Skin epidermis (tissue), 12 donors: Measurements from ENCODE around the gene OPRL1.

Experiments
- H3K27ac ChIP-seq, 21 experiments: fragments of 200-600 bp; sonication (generic) in 11 of 21; one replicate each; pipeline ENCODE4 v1.5.0; 2020; ENCODE audit warnings: mild to moderate bottlenecking in 3 of 21, inconsistent platforms in 2 of 21, moderate library complexity in 2 of 21
- H3K4me3 ChIP-seq, 7 experiments: fragments of 200-600 bp; sonication (generic) in 2 of 7; one replicate each; pipeline ENCODE4 v1.5.0; 2020; ENCODE audit warnings: inconsistent platforms in 2 of 7, mild to moderate bottlenecking in 2 of 7, moderate library complexity in 1 of 7

OPRL1 gene

DNA sequence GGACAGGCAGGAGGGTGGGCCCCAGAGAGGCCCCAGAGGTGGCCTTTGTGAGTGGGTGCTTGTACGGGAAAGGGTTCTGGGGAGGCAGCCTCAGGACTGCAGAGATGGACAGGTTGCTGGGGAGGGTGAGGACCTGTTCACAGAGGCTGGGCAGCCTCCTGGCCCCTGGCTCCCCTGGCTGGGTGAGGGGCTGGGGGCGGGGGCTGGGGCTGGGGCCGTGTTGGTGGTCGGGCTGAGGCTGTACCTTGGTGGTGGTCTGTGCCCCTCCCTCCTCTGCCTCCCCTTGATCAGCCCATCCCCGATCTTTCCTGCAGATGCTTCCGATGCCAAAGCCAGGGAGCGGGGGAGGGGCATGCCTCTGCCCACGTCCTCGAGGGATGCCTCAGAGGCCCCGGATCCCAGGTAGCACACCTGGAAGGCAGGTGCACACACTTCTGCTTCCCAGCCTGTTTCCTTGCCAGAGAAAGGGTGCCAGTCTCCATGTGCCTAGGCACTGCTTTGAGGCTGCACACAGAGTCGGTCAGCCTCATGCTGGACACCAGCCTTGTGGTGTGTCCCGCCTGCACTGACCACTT lies 12.1 kb upstream of the OPRL1 start:
- no peak overlapping the region for H3K27ac ChIP-seq

GRCh38 chr20:64068386-64069208 lies 11.3 kb upstream of the OPRL1 start:
- Histone ChIP-seq H3K27ac (no peak overlapping the region), H3K4me3 (no peak overlapping the region)

More for the DNA sequence above, 12.1 kb upstream of the OPRL1 start:
- H3K4me3 ChIP-seq, result no peak overlapping the region

DNA sequence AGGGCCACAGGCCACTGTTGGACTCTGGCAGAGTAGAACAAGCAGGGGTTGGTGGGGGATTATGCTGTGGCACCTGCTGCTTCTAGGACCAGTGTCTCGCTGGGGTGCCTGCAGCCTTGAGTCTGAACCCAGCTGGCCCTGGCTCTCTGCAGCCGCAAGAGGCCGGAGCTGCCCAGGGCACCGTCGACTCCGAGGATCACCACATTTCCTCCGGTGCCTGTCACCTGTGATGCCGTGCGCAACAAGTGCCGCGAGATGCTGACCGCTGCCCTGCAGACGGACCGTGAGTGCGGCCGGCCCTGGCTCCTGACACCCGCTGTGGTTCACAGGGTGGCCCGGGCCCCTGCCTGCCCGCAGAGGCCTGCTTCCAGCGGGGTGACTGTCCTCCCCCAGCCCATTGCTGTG lies 10.7 kb upstream of the OPRL1 start:
- no peak overlapping the region for H3K4me3 ChIP-seq
- no peak overlapping the region for H3K27ac ChIP-seq

- no peak overlapping the region for H3K27ac ChIP-seq
- no peak overlapping the region for H3K4me3 ChIP-seq
These were observed 10.2 kb upstream of the OPRL1 start for GRCh38 chr20:64069614-64070243.

GRCh38 chr20:64070244-64070993 lies 9.5 kb upstream of the OPRL1 start:
- Histone ChIP-seq H3K4me3 (no peak overlapping the region), H3K27ac (no peak overlapping the region)

GRCh38 chr20:64071341-64072332 lies 8.2 kb upstream of the OPRL1 start:
- H3K27ac ChIP-seq, result no peak overlapping the region
- H3K4me3 ChIP-seq, result no peak overlapping the region

DNA sequence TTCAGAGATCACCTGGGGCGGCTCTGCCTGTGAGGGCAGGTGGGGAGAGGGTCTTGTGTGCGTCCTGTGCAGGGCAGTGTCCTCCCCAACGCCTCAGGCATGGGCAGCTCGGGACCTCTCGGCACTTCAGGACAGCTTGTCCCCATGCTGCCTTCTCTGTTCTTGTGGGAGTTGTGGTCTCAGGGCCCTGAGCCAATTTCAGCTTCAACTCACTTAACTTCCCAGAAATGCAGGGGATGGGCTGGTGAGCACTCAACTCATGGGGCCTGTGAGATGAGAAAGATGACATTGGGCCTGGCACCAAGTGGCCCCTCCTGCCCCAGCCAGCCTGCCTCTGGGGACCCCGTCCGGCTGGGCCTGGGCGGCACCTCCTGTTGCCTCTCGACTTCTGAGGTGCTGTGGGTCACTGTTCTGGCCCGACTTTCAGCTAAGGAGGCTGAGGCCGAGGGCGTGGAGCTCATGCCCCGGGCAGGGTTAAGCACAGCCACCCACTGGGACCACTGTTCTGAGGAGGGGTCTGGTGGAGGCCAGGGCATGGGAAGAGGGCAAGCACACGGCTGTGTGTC lies 7.3 kb upstream of the OPRL1 start:
- Histone ChIP-seq H3K4me3 (no peak overlapping the region), H3K27ac (no peak overlapping the region)

GRCh38 chr20:64073476-64074183 lies 6.3 kb upstream of the OPRL1 start:
- H3K27ac ChIP-seq, result no peak overlapping the region

DNA sequence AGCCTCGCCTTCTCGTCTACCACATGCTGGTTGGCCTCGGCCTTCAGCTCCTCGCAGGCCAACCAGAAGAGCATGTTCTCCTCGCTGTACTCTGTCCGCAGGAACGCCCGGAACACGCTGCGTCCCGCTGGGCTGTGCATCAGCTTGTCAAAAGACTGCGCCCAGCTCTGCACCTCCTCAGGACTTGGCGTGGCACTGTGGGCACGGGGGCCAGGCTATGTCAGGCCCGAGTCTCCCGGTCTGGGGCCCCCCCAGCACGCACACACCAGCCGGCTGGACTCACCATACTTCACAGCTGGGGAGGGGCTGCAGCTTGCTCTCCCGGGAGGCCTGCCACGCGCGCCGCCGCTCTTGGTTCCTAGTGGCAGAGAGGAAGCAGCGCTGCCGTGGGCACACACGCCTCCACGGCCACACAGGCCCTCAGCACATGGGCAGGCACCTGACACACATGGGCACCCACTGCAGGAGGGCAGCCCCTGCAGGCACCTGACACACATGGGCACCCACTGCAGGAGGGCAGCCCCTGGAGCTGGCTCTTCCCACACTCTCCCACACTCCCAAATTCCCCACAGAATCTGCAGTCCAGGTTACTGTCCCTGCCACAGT lies 5.6 kb upstream of the OPRL1 start:
- H3K4me3 ChIP-seq, result no peak overlapping the region
- no peak overlapping the region for H3K27ac ChIP-seq

More at GRCh38 chr20:64073476-64074183, 6.3 kb upstream of the OPRL1 start:
- no peak overlapping the region for H3K4me3 ChIP-seq

- no peak overlapping the region for H3K4me3 ChIP-seq
- H3K27ac ChIP-seq, result no peak overlapping the region
These were observed 4.9 kb upstream of the OPRL1 start for GRCh38 chr20:64074963-64075362.

DNA sequence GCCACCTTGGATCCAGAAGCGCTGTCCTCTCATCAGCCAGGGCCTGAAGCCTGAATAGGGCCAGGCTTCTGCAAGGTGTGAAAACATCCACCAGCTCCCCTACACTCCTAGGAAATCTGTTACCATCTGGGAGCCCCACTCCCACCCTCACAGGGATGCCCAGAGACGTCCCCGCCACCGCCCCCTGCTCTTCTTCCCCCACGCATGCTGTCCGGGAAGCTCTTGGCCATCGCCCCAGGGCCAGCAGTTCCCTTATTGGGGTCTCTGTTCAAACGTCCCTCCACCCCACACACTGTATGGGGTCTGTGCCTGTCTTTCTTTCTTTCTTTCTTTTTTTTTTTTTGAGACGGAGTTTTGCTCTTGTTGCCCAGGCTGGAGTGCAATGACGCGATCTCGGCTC lies 4.3 kb upstream of the OPRL1 start:
- Histone ChIP-seq H3K4me3 (no peak overlapping the region), H3K27ac (no peak overlapping the region)

DNA sequence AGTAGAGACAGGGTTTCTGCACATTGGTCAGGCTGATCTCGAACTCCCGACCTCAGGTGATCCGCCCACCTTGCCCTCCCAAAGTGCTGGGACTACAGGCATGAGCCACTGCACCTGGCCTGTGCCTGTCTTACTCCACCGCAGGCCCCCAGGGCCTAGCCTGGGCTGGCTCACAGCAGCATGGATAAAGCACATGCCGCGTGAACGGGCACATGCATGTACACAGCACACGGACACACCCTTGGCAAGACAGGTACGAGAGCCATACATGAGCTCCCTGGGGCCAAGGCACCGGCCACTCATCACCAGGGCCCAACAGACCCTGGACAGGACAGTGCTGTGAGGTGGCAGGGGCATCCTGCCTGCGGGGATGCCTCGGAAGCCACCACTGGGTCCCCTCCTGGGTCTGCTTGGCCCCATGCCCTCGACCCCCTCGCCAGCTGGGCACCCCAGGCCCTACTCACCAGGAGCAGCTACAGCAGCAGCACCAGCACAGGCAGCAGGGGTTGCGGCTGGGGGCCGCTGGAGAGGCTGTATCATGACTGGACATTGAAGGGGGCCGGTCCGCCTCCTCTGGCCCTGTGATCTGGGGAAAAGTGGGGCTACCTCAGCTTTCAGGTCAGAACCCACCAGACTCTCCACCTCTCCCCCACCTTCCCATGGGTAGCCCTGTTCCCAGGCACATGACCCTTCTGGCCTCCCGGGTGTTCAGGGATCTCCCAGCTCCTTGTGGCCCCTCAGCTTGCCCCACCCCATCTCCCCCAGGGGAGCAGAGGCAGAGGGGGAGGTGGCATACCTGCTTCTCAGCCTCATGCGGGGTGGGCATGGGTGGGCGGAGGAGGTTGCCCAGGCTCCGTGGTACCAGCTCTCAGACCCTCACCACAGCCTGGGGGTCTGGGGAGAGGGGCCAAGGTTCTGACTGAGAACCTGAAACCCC lies 3.6 kb upstream of the OPRL1 start:
- H3K4me3 ChIP-seq, result peak overlapping the region in 5 of 7 experiments; percentile 62 to 83 (median 74)
- peak overlapping the region in 19 of 21 experiments; percentile 0 to 94 (median 84) for H3K27ac ChIP-seq

GRCh38 chr20:64077094-64077493 lies 2.8 kb upstream of the OPRL1 start:
- Histone ChIP-seq H3K4me3 (peak overlapping the region; percentile 62 to 88 (median 74)), H3K27ac (peak overlapping the region in 19 of 21 experiments; percentile 5 to 94 (median 84))

DNA sequence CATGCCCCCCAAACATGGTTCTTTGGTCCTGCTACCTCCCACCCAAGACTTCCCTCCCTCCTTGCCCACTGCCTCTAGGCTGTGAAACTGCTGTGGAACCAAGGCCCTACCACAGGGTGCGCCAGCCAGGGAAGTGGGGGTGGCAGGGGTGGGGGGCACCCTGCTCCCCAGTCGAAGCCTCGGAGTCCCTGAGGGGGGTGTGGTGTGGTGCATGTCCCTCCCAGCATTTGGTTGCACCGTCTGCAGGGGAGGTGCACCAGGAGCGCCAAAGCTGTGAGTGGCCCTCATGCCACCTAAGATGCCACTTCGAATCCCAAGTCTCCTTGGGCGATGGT lies 2.4 kb upstream of the OPRL1 start:
- Histone ChIP-seq H3K27ac (peak overlapping the region in 18 of 21 experiments; percentile 5 to 94 (median 84)), H3K4me3 (peak overlapping the region; percentile 62 to 88 (median 74))

GRCh38 chr20:64077876-64078551 lies 1.9 kb upstream of the OPRL1 start:
- Histone ChIP-seq H3K27ac (peak overlapping the region in 20 of 21 experiments; percentile 21 to 94 (median 84)), H3K4me3 (peak overlapping the region; percentile 62 to 88 (median 74))

- Histone ChIP-seq H3K27ac (peak overlapping the region; percentile 40 to 94 (median 84)), H3K4me3 (peak overlapping the region; percentile 62 to 88 (median 74))
These were observed 979 bp upstream of the OPRL1 start for GRCh38 chr20:64078934-64079272.
